H1 (cell line): Measurements from ENCODE around the gene PROZ. TPM values are rescaled to one million over a fixed set of nuclear protein-coding genes. Genes with fewer than 3 reads are reported as not detected.

Source experiments
- CTCF ChIA-PET: fragments of 300-600 bp; sonication (Branson Sonifier 250); formaldehyde crosslinking; loops from one replicate; lab custom pipeline; 2021; ENCODE audit not compliant: partially characterized antibody; lab: Charles Lee
- POLR2A ChIA-PET: fragments of 300-600 bp; sonication (Branson Sonifier 250); formaldehyde crosslinking; loops from one replicate; lab custom pipeline; 2021; ENCODE audit warnings: inconsistent platforms; ENCODE audit not compliant: partially characterized antibody; lab: Charles Lee
- DNase-seq, 2 experiments: peaks; one replicate each; pipeline versions ENCODE4 v3.0.0 to v3.0.0-alpha.2; 2010 to 2022; ENCODE audit warnings: low spot score in 2 of 2, low read depth in 1 of 2, mixed read lengths in 1 of 2
- FAIRE-seq: peaks from 2 replicates; lab custom pipeline; 2011; peaks lifted over from hg19 to GRCh38; lab: Jason Lieb, UNC
- H2AFZ ChIP-seq: 2 replicates; pipeline ENCODE4 v1.8.1; 2012; ENCODE audit warnings: low read length, inconsistent platforms
- H2AK5ac ChIP-seq: 2 replicates; pipeline ENCODE4 v1.6.1; 2013; ENCODE audit warnings: low read depth, low read length
- H2BK120ac ChIP-seq: replicated peaks from 2 replicates; pipeline ENCODE3; 2013; ENCODE audit warnings: low read depth, low read length, inconsistent platforms
- H2BK12ac ChIP-seq: 2 replicates; pipeline ENCODE4 v1.6.1; 2013; ENCODE audit warnings: low read depth, low read length
- H2BK15ac ChIP-seq: 2 replicates; pipeline ENCODE4 v1.6.1; 2013; ENCODE audit warnings: low read length
- H2BK20ac ChIP-seq: 2 replicates; pipeline ENCODE4 v1.6.1; 2013; ENCODE audit warnings: low read length
- H2BK5ac ChIP-seq: 2 replicates; pipeline ENCODE4 v1.6.1; 2013; ENCODE audit warnings: low read depth, low read length
- H3K14ac ChIP-seq: 2 replicates; pipeline ENCODE4 v1.6.1; 2013; ENCODE audit warnings: inconsistent platforms; ENCODE audit not compliant: insufficient read length
- H3K18ac ChIP-seq: 2 replicates; pipeline ENCODE4 v1.6.1; 2013; ENCODE audit warnings: low read length; ENCODE audit errors: extremely low read depth
- H3K23ac ChIP-seq: 2 replicates; pipeline ENCODE4 v1.6.1; 2013; ENCODE audit warnings: inconsistent platforms; ENCODE audit not compliant: insufficient read length
- H3K23me2 ChIP-seq: 2 replicates; pipeline ENCODE4 v1.6.1; 2013; ENCODE audit warnings: low read depth, low read length
- H3K27ac ChIP-seq: 2 replicates; pipeline ENCODE4 v1.6.1; 2011; ENCODE audit warnings: low read depth, low read length, inconsistent platforms
- H3K27me3 ChIP-seq, 4 experiments: replicated peaks in 1 of 4; 1 replicate in 1 of 4; 2 replicates in 3 of 4; pipeline versions ENCODE4 v1.6.1 to v1.8.1; 2011 to 2013; ENCODE audit warnings: low read length in 3 of 4, mild to moderate bottlenecking in 3 of 4, inconsistent platforms in 2 of 4, mixed read lengths in 2 of 4, moderate library complexity in 1 of 4; ENCODE audit not compliant: control insufficient read depth in 3 of 4, insufficient read depth in 3 of 4; ENCODE audit errors: extremely low read depth in 1 of 4
- H3K36me3 ChIP-seq, 4 experiments: 2 replicates each; pipeline versions ENCODE4 v1.6.1 to v1.8.1; 2011 to 2013; ENCODE audit warnings: mild to moderate bottlenecking in 4 of 4, low read length in 3 of 4, moderate library complexity in 2 of 4, control low read depth in 1 of 4, inconsistent platforms in 1 of 4; ENCODE audit not compliant: insufficient read depth in 4 of 4, control insufficient read depth in 2 of 4
- H3K4ac ChIP-seq: replicated peaks from 2 replicates; pipeline ENCODE3; 2013; ENCODE audit warnings: low read length, low read depth, mixed read lengths, inconsistent platforms; ENCODE audit not compliant: insufficient read length
- H3K4me1 ChIP-seq, 4 experiments: replicated peaks in 1 of 4; 1 replicate in 1 of 4; 2 replicates in 3 of 4; pipeline versions ENCODE4 v1.6.1 to v1.8.1; 2011 to 2013; ENCODE audit warnings: low read length in 3 of 4, inconsistent platforms in 2 of 4, mixed read lengths in 1 of 4; ENCODE audit not compliant: insufficient read depth in 4 of 4, control insufficient read depth in 3 of 4
- H3K4me2 ChIP-seq, 2 experiments: 2 replicates each; pipeline versions ENCODE4 v1.6.1 to v1.8.1; 2011 to 2013; ENCODE audit warnings: low read depth in 2 of 2, low read length in 2 of 2, control low read depth in 1 of 2, inconsistent platforms in 1 of 2, mild to moderate bottlenecking in 1 of 2; ENCODE audit not compliant: insufficient read depth in 1 of 2
- H3K4me3 ChIP-seq, 4 experiments: fragments of 200-600, 300-600 bp in 1 of 4; sonication (generic), shearing (Covaris generic), sonication (Bioruptor Twin) in 1 of 4; 2 replicates each; pipeline versions ENCODE4 v1.5.1 to v1.8.1; 2011 to 2016; ENCODE audit warnings: low read length in 4 of 4, low read depth in 3 of 4, control low read depth in 2 of 4, inconsistent platforms in 2 of 4, mild to moderate bottlenecking in 2 of 4, mixed read lengths in 1 of 4, moderate library complexity in 1 of 4; ENCODE audit not compliant: insufficient read depth in 2 of 4; ENCODE audit errors: extremely low read depth in 1 of 4
- H3K56ac ChIP-seq: replicated peaks from 2 replicates; pipeline ENCODE3; 2013; ENCODE audit warnings: low read depth, mild to moderate bottlenecking, mixed read lengths, low read length, inconsistent platforms; ENCODE audit not compliant: insufficient read length
- H3K79me1 ChIP-seq: 2 replicates; pipeline ENCODE4 v1.6.1; 2013; ENCODE audit warnings: low read depth, low read length, control low read depth
- H3K79me2 ChIP-seq, 2 experiments: 2 replicates each; pipeline versions ENCODE4 v1.6.1 to v1.8.1; 2012 to 2013; ENCODE audit warnings: low read length in 2 of 2, mild to moderate bottlenecking in 2 of 2, inconsistent platforms in 1 of 2; ENCODE audit not compliant: insufficient read depth in 2 of 2, control insufficient read depth in 1 of 2
- H3K9ac ChIP-seq, 4 experiments: replicated peaks in 1 of 4; 1 replicate in 1 of 4; 2 replicates in 3 of 4; pipeline versions ENCODE4 v1.6.1 to v1.8.1; 2011 to 2013; ENCODE audit warnings: low read depth in 3 of 4, low read length in 3 of 4, control low read depth in 2 of 4, mild to moderate bottlenecking in 2 of 4, moderate library complexity in 2 of 4, inconsistent platforms in 1 of 4; ENCODE audit errors: extremely low read depth in 1 of 4
- H3K9me3 ChIP-seq, 2 experiments: 2 replicates each; pipeline versions ENCODE4 v1.6.1 to v1.8.1; 2012 to 2013; ENCODE audit warnings: mild to moderate bottlenecking in 2 of 2, moderate library complexity in 2 of 2, control low read depth in 1 of 2, inconsistent platforms in 1 of 2, low read depth in 1 of 2, low read length in 1 of 2, mixed read lengths in 1 of 2; ENCODE audit not compliant: insufficient read depth in 2 of 2
- H4K20me1 ChIP-seq, 2 experiments: replicated peaks in 1 of 2; 2 replicates each; pipeline versions ENCODE3 to v1.8.1; 2011 to 2013; ENCODE audit warnings: inconsistent platforms in 2 of 2, low read length in 2 of 2, mild to moderate bottlenecking in 1 of 2; ENCODE audit not compliant: insufficient read depth in 2 of 2, control insufficient read depth in 1 of 2
- H4K5ac ChIP-seq: 2 replicates; pipeline ENCODE4 v1.6.1; 2013; ENCODE audit warnings: low read length, low read depth, mixed read lengths, inconsistent platforms; ENCODE audit not compliant: insufficient read length
- H4K8ac ChIP-seq: 2 replicates; pipeline ENCODE4 v1.8.0; 2013; ENCODE audit warnings: mild to moderate bottlenecking, moderate library complexity, low read length, inconsistent platforms; ENCODE audit not compliant: insufficient read depth; ENCODE audit errors: extremely low read depth
- H4K91ac ChIP-seq: replicated peaks from 2 replicates; pipeline ENCODE3; 2013; ENCODE audit warnings: low read length, mixed read lengths, inconsistent platforms; ENCODE audit not compliant: insufficient read length
- ASH2L ChIP-seq: fragments of 200-600, 300-600 bp; sonication (generic); IDR thresholded peaks from one replicate; pipeline ENCODE4 v1.7.1; 2017; ENCODE audit warnings: low read length
- CHD2 ChIP-seq: IDR thresholded peaks from 2 replicates; pipeline ENCODE4 v1.6.1; 2012; ENCODE audit warnings: low read length, improper control_type of control experiment
- EP300 ChIP-seq, 2 experiments: IDR thresholded peaks; 1 replicate in 1 of 2; 2 replicates in 1 of 2; pipeline ENCODE4 v1.6.1; 2011 to 2012; ENCODE audit warnings: low read depth in 2 of 2, low read length in 2 of 2, mild to moderate bottlenecking in 2 of 2, borderline replicate concordance in 1 of 2, inconsistent platforms in 1 of 2, moderate library complexity in 1 of 2
- JUN ChIP-seq: IDR thresholded peaks from 2 replicates; pipeline ENCODE4 v1.6.1; 2011; ENCODE audit warnings: low read depth, mild to moderate bottlenecking, improper control_type of control experiment, low read length
- JUND ChIP-seq: IDR thresholded peaks from 2 replicates; pipeline ENCODE4 v1.6.1; 2011; ENCODE audit warnings: mild to moderate bottlenecking, improper control_type of control experiment, low read length
- KDM1A ChIP-seq: fragments of 200-600, 300-600 bp; sonication (generic); IDR thresholded peaks from 2 replicates; pipeline ENCODE4 v1.7.1; 2016; ENCODE audit warnings: mild to moderate bottlenecking, low read length, borderline replicate concordance
- KDM5A ChIP-seq: fragments of 200-600 bp; IDR thresholded peaks from 2 replicates; pipeline ENCODE4 v1.7.1; 2012; ENCODE audit warnings: mild to moderate bottlenecking, low read length, inconsistent platforms, mixed read lengths
- PHF8 ChIP-seq: fragments of 200-600 bp; sonication (generic); conservative IDR thresholded peaks from 2 replicates; pipeline ENCODE4 v1.7.1; 2012; ENCODE audit warnings: low read depth, mild to moderate bottlenecking, inconsistent platforms, low read length, moderate library complexity
- RXRA ChIP-seq: IDR thresholded peaks from 2 replicates; pipeline ENCODE4 v1.6.1; 2011; ENCODE audit warnings: low read depth, mild to moderate bottlenecking, low read length, moderate library complexity; ENCODE audit not compliant: insufficient read depth
- SAP30 ChIP-seq: fragments of 300-600 bp; sonication (generic); IDR thresholded peaks from 2 replicates; pipeline ENCODE4 v1.7.1; 2012; ENCODE audit warnings: low read length, moderate library complexity, mild to moderate bottlenecking, inconsistent platforms; ENCODE audit not compliant: insufficient read depth, insufficient replicate concordance
- TCF12 ChIP-seq: IDR thresholded peaks from 2 replicates; pipeline ENCODE4 v1.6.1; 2011; ENCODE audit warnings: low read depth, mild to moderate bottlenecking, low read length
- ZNF274 ChIP-seq: IDR thresholded peaks from 2 replicates; pipeline ENCODE4 v1.7.0; 2012; ENCODE audit warnings: low read length, borderline replicate concordance; ENCODE audit errors: extremely low read depth
- WGBS, 2 experiments: shearing (Covaris generic) in 1 of 2; methylation state at CpG; one replicate each; pipeline versions ENCODE4 v1.1.6 to v1.1.7; 2013 to 2015; ENCODE audit warnings: low lambda C conversion rate in 2 of 2, mixed read lengths in 2 of 2, inconsistent platforms in 1 of 2, low coverage in 1 of 2, missing lambda C conversion rate in 1 of 2; ENCODE audit not compliant: insufficient replicate concordance in 2 of 2, insufficient coverage in 1 of 2, insufficient read length in 1 of 2; ENCODE audit errors: extremely low coverage in 1 of 2, missing lambda C conversion rate in 1 of 2; 5-methylcytosine and 5-hydroxymethylcytosine counted together
- polyA plus RNA-seq, 7 experiments: library from polyadenylated mRNA; depleted of rRNA in 3 of 7; stranded (reverse) in 5 of 7; unstranded in 2 of 7; fragments of >200 nt in 5 of 7; fragments of 200-250 nt in 2 of 7; gene quantifications; 1 replicate in 5 of 7; 2 replicates in 1 of 7; 4 replicates in 1 of 7; pipeline versions ENCODE4 v1.2.1 to v1.2.3, GENCODE V29; 2011 to 2013; ENCODE audit warnings: missing spikeins in 2 of 7, mixed read lengths in 2 of 7
- total RNA-seq: library from RNA; stranded (reverse); fragmentation: NEBNext Ultra II Directional; extraction: Animal tissue kit (Norgen Biotek cat#: 25700); gene quantifications from 2 replicates; pipeline ENCODE4 v1.2.1, GENCODE V29; 2021
- TF ChIP-seq, protein P1 (sequence below): IDR thresholded peaks from 2 replicates; pipeline ENCODE4 v1.6.1; 2012; ENCODE audit warnings: low read length, inconsistent platforms

The PROZ gene
- total and polyA plus RNA-seq, 2 of the 8 experiments (the other 6 are each of a cell fraction or from before 2014, with no cell fraction given), result not detected

GRCh38 chr13:113195360-113195759, 36.9 kb downstream of the PROZ start:
- Histone ChIP-seq H3K4me3 (no peak overlapping the region), H3K4ac (no peak overlapping the region), H3K4me2 (no peak overlapping the region), H3K27me3 (no peaks in the 10 kb centered on the region), H3K36me3 (peaks cover 35 to 88% (median 69%) of the 10 kb centered on the region in 4 experiments), H3K79me1 (peaks cover 3% of the 10 kb centered on the region; the same call in 1 of the 2 replicates), H3K56ac (no peak overlapping the region), H3K18ac (no peak overlapping the region), H3K23me2 (no peaks in the 10 kb centered on the region), H3K27ac (no peak overlapping the region), H3K79me2 (peaks cover 0 to 14% of the 10 kb centered on the region in 2 experiments; a peak in 2 of 4 replicates), H3K9me3 (no peaks in the 10 kb centered on the region), H2AK5ac (no peak overlapping the region), H4K5ac (no peak overlapping the region), H3K23ac (no peak overlapping the region), H2BK15ac (no peak overlapping the region), H3K14ac (no peak overlapping the region), H3K4me1 (no peaks in the 10 kb centered on the region), H4K91ac (no peak overlapping the region), H4K8ac (no peak overlapping the region), H2BK20ac (no peak overlapping the region), H2BK12ac (no peak overlapping the region), H2AFZ (no peak overlapping the region), H3K9ac (no peak overlapping the region), H2BK120ac (no peak overlapping the region), H2BK5ac (no peak overlapping the region), H4K20me1 (peaks cover 0 to 11% of the 10 kb centered on the region in 2 experiments)
- WGBS, 2 experiments, result 95% methylated on average over 6 of the region's 6 CpGs; no CpG with 5 or more reads in 1 of the 2 experiments
- no peak for DNase-seq
- ChIA-PET POLR2A (interaction anchor here (3.5 kb wide), 1 partner anchor 14 kb away, joined by 18 read pairs; the partner anchor contains the start of genes CUL4A and PCID2), CTCF (no interaction called here)
- FAIRE-seq, result no peak
- TF ChIP-seq PHF8 (no peak), ASH2L (no peak), CHD2 (no peak), RXRA (no peak), KDM1A (no peak), JUND (no peak), SAP30 (no peak), KDM5A (no peak), EP300 (IDR thresholded peaks at IDR 0.05; ENCODE audit: borderline replicate concordance in 1 of 2, low read depth in 2 of 2, low read length in 2 of 2) (no peak), ZNF274 (no peak), TCF12 (no peak), JUN (no peak)
- TF ChIP-seq, protein P1, sequence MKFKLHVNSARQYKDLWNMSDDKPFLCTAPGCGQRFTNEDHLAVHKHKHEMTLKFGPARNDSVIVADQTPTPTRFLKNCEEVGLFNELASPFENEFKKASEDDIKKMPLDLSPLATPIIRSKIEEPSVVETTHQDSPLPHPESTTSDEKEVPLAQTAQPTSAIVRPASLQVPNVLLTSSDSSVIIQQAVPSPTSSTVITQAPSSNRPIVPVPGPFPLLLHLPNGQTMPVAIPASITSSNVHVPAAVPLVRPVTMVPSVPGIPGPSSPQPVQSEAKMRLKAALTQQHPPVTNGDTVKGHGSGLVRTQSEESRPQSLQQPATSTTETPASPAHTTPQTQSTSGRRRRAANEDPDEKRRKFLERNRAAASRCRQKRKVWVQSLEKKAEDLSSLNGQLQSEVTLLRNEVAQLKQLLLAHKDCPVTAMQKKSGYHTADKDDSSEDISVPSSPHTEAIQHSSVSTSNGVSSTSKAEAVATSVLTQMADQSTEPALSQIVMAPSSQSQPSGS, result no peak
